Cardiac muscle cell (in vitro differentiated cells and primary cell): ENCODE results near the gene INPP5A. TPM values are rescaled to one million over a fixed set of nuclear protein-coding genes. Genes with fewer than 3 reads are reported as not detected.

ENCODE experiments used
- DNase-seq, 2 donors: peaks; one replicate each; pipeline versions ENCODE4 v3.0.0 to v3.0.0-alpha.2; 2010 to 2017; ENCODE audit warnings: low read depth in 1 of 2, low spot score in 1 of 2
- H3K27ac ChIP-seq: fragments of 200-600 bp; sonication (generic); 2 replicates; pipeline ENCODE4 v1.5.1; 2016
- H3K27me3 ChIP-seq: fragments of 200-600 bp; sonication (generic); 2 replicates; pipeline ENCODE4 v1.6.0; 2016; ENCODE audit warnings: control low read depth
- H3K36me3 ChIP-seq: fragments of 200-600 bp; sonication (generic); 2 replicates; pipeline ENCODE4 v1.5.1; 2016; ENCODE audit warnings: control low read depth
- H3K4me1 ChIP-seq: fragments of 200-600 bp; sonication (generic); 2 replicates; pipeline ENCODE4 v1.8.1; 2017; ENCODE audit warnings: low read depth, mild to moderate bottlenecking, mixed run types
- H3K4me3 ChIP-seq: fragments of 200-600 bp; sonication (generic); 2 replicates; pipeline ENCODE4 v1.5.1; 2016; ENCODE audit warnings: mild to moderate bottlenecking
- H3K9me3 ChIP-seq: fragments of 200-600 bp; sonication (generic); 2 replicates; pipeline ENCODE4 v1.5.1; 2017; ENCODE audit warnings: low read depth, mild to moderate bottlenecking, control low read depth
- polyA plus RNA-seq: library from polyadenylated mRNA; unstranded; fragments of >200 nt; fragmentation: Nextera tagmentation; extraction: Ambion mirVana; gene quantifications from 2 replicates; pipeline ENCODE4 v1.2.1, GENCODE V29; 2016
- total RNA-seq: library from RNA; depleted of rRNA; stranded (reverse); fragments of >200 nt; gene quantifications from 2 replicates; pipeline ENCODE4 v1.2.3, GENCODE V29; 2016
- TF ChIP-seq, protein P1 (sequence below): IDR thresholded peaks from 2 replicates; pipeline ENCODE4 v1.5.1; 2012; ENCODE audit warnings: low read depth, mild to moderate bottlenecking, low read length

The INPP5A gene
- total and polyA plus RNA-seq, 2 experiments from 2014 or later, result 87.0 to 90.4 TPM

DNA sequence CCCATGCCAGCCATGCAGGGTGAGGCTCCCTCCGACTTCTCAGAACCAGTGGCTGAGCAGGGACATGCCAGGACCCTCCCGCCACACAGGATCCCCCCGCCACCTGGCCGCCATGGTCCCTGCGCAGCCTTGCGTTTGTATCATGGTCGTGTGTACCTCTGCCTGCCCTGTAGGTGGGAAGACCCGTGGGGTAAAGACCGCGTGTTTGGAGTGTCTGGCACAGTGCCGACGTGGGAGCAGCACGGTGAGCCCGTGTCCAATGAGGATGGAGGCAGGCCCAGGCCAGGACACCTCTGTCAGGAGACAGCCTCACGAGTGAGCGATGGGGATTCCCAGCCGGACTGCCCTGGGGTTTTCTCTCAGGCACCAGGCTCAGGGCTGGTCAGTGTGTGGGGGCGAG is 216.5 kb downstream of the INPP5A start:
- H3K4me3 ChIP-seq, result no peak overlapping the region
- H3K9me3 ChIP-seq, result no peaks in the 10 kb centered on the region
- no peak for DNase-seq
- no peaks in the 10 kb centered on the region for H3K27me3 ChIP-seq
- H3K27ac ChIP-seq, result no peak overlapping the region
- TF ChIP-seq, protein P1, sequence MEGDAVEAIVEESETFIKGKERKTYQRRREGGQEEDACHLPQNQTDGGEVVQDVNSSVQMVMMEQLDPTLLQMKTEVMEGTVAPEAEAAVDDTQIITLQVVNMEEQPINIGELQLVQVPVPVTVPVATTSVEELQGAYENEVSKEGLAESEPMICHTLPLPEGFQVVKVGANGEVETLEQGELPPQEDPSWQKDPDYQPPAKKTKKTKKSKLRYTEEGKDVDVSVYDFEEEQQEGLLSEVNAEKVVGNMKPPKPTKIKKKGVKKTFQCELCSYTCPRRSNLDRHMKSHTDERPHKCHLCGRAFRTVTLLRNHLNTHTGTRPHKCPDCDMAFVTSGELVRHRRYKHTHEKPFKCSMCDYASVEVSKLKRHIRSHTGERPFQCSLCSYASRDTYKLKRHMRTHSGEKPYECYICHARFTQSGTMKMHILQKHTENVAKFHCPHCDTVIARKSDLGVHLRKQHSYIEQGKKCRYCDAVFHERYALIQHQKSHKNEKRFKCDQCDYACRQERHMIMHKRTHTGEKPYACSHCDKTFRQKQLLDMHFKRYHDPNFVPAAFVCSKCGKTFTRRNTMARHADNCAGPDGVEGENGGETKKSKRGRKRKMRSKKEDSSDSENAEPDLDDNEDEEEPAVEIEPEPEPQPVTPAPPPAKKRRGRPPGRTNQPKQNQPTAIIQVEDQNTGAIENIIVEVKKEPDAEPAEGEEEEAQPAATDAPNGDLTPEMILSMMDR, result no peak
- no peaks in the 10 kb centered on the region for H3K4me1 ChIP-seq
- H3K36me3 ChIP-seq, result peaks cover 4% of the 10 kb centered on the region

DNA sequence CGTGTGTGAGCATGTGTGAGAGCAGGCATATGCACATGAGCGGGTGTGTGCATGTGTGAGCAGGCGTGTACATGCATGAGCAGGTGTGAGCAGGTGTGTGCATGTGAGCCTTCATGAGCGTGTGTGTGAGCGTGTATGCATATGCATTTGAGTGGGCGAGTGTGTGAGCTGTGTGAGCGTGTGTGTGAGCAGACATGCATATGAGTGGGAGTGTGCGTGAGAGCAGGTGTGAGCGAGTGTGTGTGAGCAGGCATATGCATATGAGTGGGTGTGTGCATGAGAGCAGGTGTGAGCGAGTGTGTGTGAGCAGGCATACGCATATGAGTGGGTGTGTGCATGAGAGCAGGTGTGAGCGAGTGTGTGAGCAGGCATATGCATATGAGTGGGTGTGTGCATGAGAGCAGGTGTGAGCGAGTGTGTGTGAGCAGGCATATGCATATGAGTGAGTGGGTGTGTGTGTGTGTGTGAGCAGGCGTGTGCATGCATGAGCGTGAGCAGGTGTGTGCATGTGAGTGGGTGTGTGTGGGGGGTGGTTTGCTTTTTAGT is 217.7 kb downstream of the INPP5A start:
- TF ChIP-seq, protein P1, result no peak
- Histone ChIP-seq H3K4me3 (no peak overlapping the region), H3K4me1 (no peaks in the 10 kb centered on the region), H3K9me3 (no peaks in the 10 kb centered on the region), H3K27ac (no peak overlapping the region), H3K27me3 (no peaks in the 10 kb centered on the region), H3K36me3 (peaks cover 4% of the 10 kb centered on the region)
- no peak for DNase-seq

- Histone ChIP-seq H3K27me3 (no peaks in the 10 kb centered on the region), H3K9me3 (no peaks in the 10 kb centered on the region), H3K36me3 (peaks cover 4% of the 10 kb centered on the region), H3K27ac (no peak overlapping the region), H3K4me3 (no peak overlapping the region), H3K4me1 (no peaks in the 10 kb centered on the region)
- TF ChIP-seq, protein P1, result no peak
- no peak for DNase-seq
Observed at GRCh38 chr10:132756591-132756990, 219.0 kb downstream of the INPP5A start.

DNA sequence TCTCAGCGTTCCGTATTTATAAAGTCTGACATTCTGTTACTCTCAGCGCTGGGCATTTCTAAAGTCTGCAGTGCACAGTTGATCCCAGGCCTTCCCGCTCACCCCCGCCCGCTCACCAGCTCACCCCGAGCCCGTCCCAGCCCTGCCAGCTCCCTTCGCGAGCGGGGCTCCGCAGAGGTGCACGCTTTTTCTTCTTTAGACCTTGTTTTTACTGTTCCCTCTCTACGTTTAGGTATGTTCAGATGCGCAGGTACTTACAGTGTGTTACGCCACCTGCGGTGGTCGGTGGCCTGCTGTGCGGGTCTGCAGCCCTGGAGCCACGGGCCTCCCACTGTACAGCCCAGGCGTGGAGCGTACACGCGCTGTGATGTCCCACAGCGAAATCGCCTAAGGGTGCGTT is 219.6 kb downstream of the INPP5A start:
- no peak for DNase-seq
- Histone ChIP-seq H3K9me3 (no peaks in the 10 kb centered on the region), H3K4me3 (no peak overlapping the region), H3K27me3 (no peaks in the 10 kb centered on the region), H3K36me3 (peaks cover 4% of the 10 kb centered on the region), H3K4me1 (no peaks in the 10 kb centered on the region), H3K27ac (no peak overlapping the region)
- TF ChIP-seq, protein P1, result no peak

DNA sequence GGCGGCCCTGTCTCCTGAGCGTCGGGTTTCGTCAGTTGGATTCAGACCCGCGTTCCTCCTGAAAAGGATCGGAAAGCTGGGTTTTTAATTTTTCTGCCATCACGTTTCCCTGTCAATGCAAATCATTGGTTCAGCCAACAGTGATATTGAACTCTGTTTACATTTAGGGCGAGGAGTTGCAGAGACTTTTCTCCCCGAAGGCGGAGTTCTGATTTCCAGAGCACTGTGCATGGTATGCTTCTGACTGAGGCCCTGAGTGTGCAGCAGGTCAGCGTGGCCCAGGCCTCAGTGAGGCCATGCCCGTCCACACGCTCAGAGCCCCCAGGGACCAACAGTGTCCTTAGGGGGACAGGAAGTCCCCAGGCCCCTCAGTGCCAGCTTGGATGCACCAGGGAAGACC is 221.3 kb downstream of the INPP5A start:
- Histone ChIP-seq H3K27ac (no peak overlapping the region), H3K9me3 (no peaks in the 10 kb centered on the region), H3K4me1 (no peaks in the 10 kb centered on the region), H3K4me3 (no peak overlapping the region), H3K36me3 (peaks cover 3% of the 10 kb centered on the region), H3K27me3 (no peaks in the 10 kb centered on the region)
- no peak for DNase-seq
- TF ChIP-seq, protein P1, result no peak
